GM23338 (cell line): ENCODE results near the gene CPAMD8. TPM values are rescaled to one million over a fixed set of nuclear protein-coding genes. Genes with fewer than 3 reads are reported as not detected.

ENCODE experiments used
- ATAC-seq: fragments of 200-7000 bp; cut with Tn5 transposase; 3 replicates; pipeline ENCODE4 v1.9.1; 2020
- DNase-seq: peaks from one replicate; pipeline ENCODE4 v3.0.0-alpha.2; 2015; ENCODE audit warnings: low spot score
- H2AFZ ChIP-seq: fragments of 200-600 bp; sonication (generic); 2 replicates; pipeline ENCODE4 v1.8.0; 2016; ENCODE audit warnings: antibody characterized with exemption, mild to moderate bottlenecking, moderate library complexity
- H3F3A ChIP-seq: fragments of 200-600 bp; sonication (generic); replicated peaks from 2 replicates; pipeline ENCODE4 v1.8.0; 2017; ENCODE audit warnings: antibody characterized with exemption, mixed run types, low read depth
- H3K27ac ChIP-seq: fragments of 200-600 bp; sonication (generic); 2 replicates; pipeline ENCODE4 v1.6.1; 2016; ENCODE audit warnings: low read depth
- H3K27me3 ChIP-seq: fragments of 200-600 bp; sonication (generic); 2 replicates; pipeline ENCODE4 v1.8.0; 2016; ENCODE audit warnings: mild to moderate bottlenecking, mixed run types, moderate library complexity; ENCODE audit not compliant: insufficient read depth
- H3K36me3 ChIP-seq: fragments of 200-600 bp; sonication (generic); 2 replicates; pipeline ENCODE4 v1.8.0; 2016; ENCODE audit warnings: mild to moderate bottlenecking; ENCODE audit not compliant: insufficient read depth
- H3K4me1 ChIP-seq: fragments of 200-600 bp; sonication (generic); 2 replicates; pipeline ENCODE4 v1.8.0; 2016; ENCODE audit warnings: mild to moderate bottlenecking, moderate library complexity; ENCODE audit not compliant: insufficient read depth
- H3K4me2 ChIP-seq: fragments of 200-600 bp; sonication (generic); 2 replicates; pipeline ENCODE4 v1.7.1; 2017; ENCODE audit warnings: mixed run types
- H3K4me3 ChIP-seq: fragments of 200-600 bp; sonication (generic); 2 replicates; pipeline ENCODE4 v1.6.1; 2016; ENCODE audit warnings: mixed run types
- H3K79me2 ChIP-seq: fragments of 200-600 bp; sonication (generic); replicated peaks from 2 replicates; pipeline ENCODE4 v1.8.0; 2017; ENCODE audit warnings: mild to moderate bottlenecking; ENCODE audit not compliant: insufficient read depth
- H3K9me2 ChIP-seq: fragments of 200-600 bp; sonication (generic); 2 replicates; pipeline ENCODE4 v1.8.0; 2017; ENCODE audit not compliant: insufficient read depth
- H4K20me1 ChIP-seq: fragments of 200-600 bp; sonication (generic); replicated peaks from 2 replicates; pipeline ENCODE4 v1.8.0; 2017; ENCODE audit warnings: mild to moderate bottlenecking; ENCODE audit not compliant: insufficient read depth
- H3K27ac Mint-ChIP-seq: 2 replicates; pipeline ENCODE4 v1.8.0; 2020; ENCODE audit warnings: inconsistent platforms, mild to moderate bottlenecking, moderate library complexity, mixed read lengths
- H3K27me3 Mint-ChIP-seq: 3 replicates; pipeline ENCODE4 v1.8.0; 2022; ENCODE audit warnings: low read depth, mild to moderate bottlenecking, moderate library complexity, mixed read lengths, inconsistent platforms; ENCODE audit not compliant: insufficient read depth, poor library complexity
- H3K36me3 Mint-ChIP-seq: 3 replicates; pipeline ENCODE4 v1.8.0; 2021; ENCODE audit warnings: low read depth, mild to moderate bottlenecking, inconsistent platforms, moderate library complexity, mixed read lengths
- H3K4me1 Mint-ChIP-seq: 3 replicates; pipeline ENCODE4 v1.8.0; 2020; ENCODE audit warnings: mild to moderate bottlenecking, inconsistent platforms, mixed read lengths
- H3K4me3 Mint-ChIP-seq: 3 replicates; pipeline ENCODE4 v1.8.0; 2021; ENCODE audit warnings: moderate library complexity, mild to moderate bottlenecking, inconsistent platforms, mixed read lengths
- H3K9me3 Mint-ChIP-seq: 3 replicates; pipeline ENCODE4 v1.8.0; 2020; ENCODE audit warnings: moderate library complexity, mild to moderate bottlenecking, inconsistent platforms, mixed read lengths
- CREB1 ChIP-seq: fragments of 250-450 bp; sonication (Bioruptor Pico); IDR thresholded peaks from 2 replicates; pipeline ENCODE4 v1.5.0; 2020; ENCODE audit warnings: low read depth, mild to moderate bottlenecking, moderate library complexity
- CTCF ChIP-seq, 2 experiments: fragments of 200-600 bp in 1 of 2; sonication (generic) in 1 of 2; conservative IDR thresholded peaks; 2 replicates each; pipeline versions ENCODE4 v1.5.1 to v1.6.1; 2016 to 2017; ENCODE audit warnings: antibody characterized with exemption in 2 of 2, low read depth in 2 of 2, mild to moderate bottlenecking in 2 of 2, moderate library complexity in 1 of 2
- ETS1 ChIP-seq: IDR thresholded peaks from 2 replicates; pipeline ENCODE4 v1.6.1; 2016; ENCODE audit warnings: antibody characterized with exemption
- EZH2 ChIP-seq: fragments of 200-600 bp; sonication (generic); IDR thresholded peaks from one replicate; pipeline ENCODE4 v1.8.0; 2017; ENCODE audit warnings: antibody characterized with exemption, mild to moderate bottlenecking, low read depth; ENCODE audit not compliant: unreplicated experiment
- EZH2phosphoT487 ChIP-seq: fragments of 200-600 bp; sonication (generic); IDR thresholded peaks from one replicate; pipeline ENCODE4 v1.8.1; 2018; ENCODE audit warnings: antibody characterized with exemption; ENCODE audit not compliant: unreplicated experiment
- JUNB ChIP-seq: IDR thresholded peaks from one replicate; pipeline ENCODE4 v1.6.1; 2016; ENCODE audit warnings: antibody characterized with exemption; ENCODE audit not compliant: unreplicated experiment
- NANOG ChIP-seq: IDR thresholded peaks from 2 replicates; pipeline ENCODE4 v1.6.1; 2016; ENCODE audit warnings: antibody characterized with exemption, borderline replicate concordance
- POLR2AphosphoS5 ChIP-seq: IDR thresholded peaks from 2 replicates; pipeline ENCODE4 v1.6.1; 2016; ENCODE audit warnings: antibody characterized with exemption, low read depth
- REST ChIP-seq: IDR thresholded peaks from one replicate; pipeline ENCODE4 v1.6.1; 2018; ENCODE audit warnings: antibody characterized with exemption; ENCODE audit not compliant: unreplicated experiment
- STAT1 ChIP-seq: IDR thresholded peaks from one replicate; pipeline ENCODE4 v1.6.1; 2016; ENCODE audit warnings: antibody characterized with exemption; ENCODE audit not compliant: unreplicated experiment
- ZNF114 ChIP-seq: fragments of 250-450 bp; sonication (Bioruptor Pico); IDR thresholded peaks from 2 replicates; pipeline ENCODE4 v1.5.0; 2020; ENCODE audit warnings: mild to moderate bottlenecking, moderate library complexity
- ZNF331 ChIP-seq: fragments of 250-450 bp; sonication (Bioruptor Pico); IDR thresholded peaks from 2 replicates; pipeline ENCODE4 v1.5.0; 2020; ENCODE audit warnings: low read depth, mild to moderate bottlenecking, moderate library complexity
- ZNF462 ChIP-seq: fragments of 250-450 bp; sonication (Bioruptor Pico); IDR thresholded peaks from 2 replicates; pipeline ENCODE4 v1.5.0; 2020; ENCODE audit warnings: mild to moderate bottlenecking, moderate library complexity
- polyA plus RNA-seq: library from polyadenylated mRNA; unstranded; fragments of >200 nt; fragmentation: Nextera tagmentation; extraction: Ambion mirVana; gene quantifications from 2 replicates; pipeline ENCODE4 v1.2.1, GENCODE V29; 2016
- total RNA-seq: library from RNA; depleted of rRNA; stranded (reverse); fragments of >200 nt; shearing (Covaris generic); gene quantifications from 2 replicates; pipeline ENCODE4 v1.2.3, GENCODE V29; 2014

Gene CPAMD8
- total and polyA plus RNA-seq, 2 experiments from 2014 or later = 4.4 to 11.8 TPM

- no peak overlapping the region for H3K4me2 ChIP-seq
- DNase-seq (no peak), ATAC-seq (no peak)
- H3K9me3 Mint-ChIP-seq = peaks cover 3% of the 10 kb centered on the region; the same call in 1 of the 3 replicates
- H3K9me2 ChIP-seq = no peaks in the 10 kb centered on the region
- no peaks in the 10 kb centered on the region for H3K4me1 ChIP-seq
- no peaks in the 10 kb centered on the region for H3F3A ChIP-seq
- TF ChIP-seq ZNF114 (CRISPR knock-in tag) (no peak), POLR2AphosphoS5 (no peak), ZNF462 (CRISPR knock-in tag) (no peak), CTCF (conservative IDR thresholded peaks at IDR 0.05; ENCODE audit: low read depth in 2 of 2) (no peak), ETS1 (no peak), JUNB (no peak), STAT1 (no peak), REST (no peak), EZH2 (no peak), ZNF331 (CRISPR knock-in tag) (no peak), EZH2phosphoT487 (no peak), CREB1 (CRISPR knock-in tag) (no peak), NANOG (no peak)
- H3K4me3 Mint-ChIP-seq = no peak overlapping the region
- peaks cover 2% of the 10 kb centered on the region for H3K27me3 Mint-ChIP-seq
- no peaks in the 10 kb centered on the region for H3K27me3 ChIP-seq
- H3K36me3 ChIP-seq = 0 out of 2 replicates have a peak, but pooled peaks cover 9% of the 10 kb centered on the region
- H3K4me1 Mint-ChIP-seq = peaks cover 12% of the 10 kb centered on the region; the same call in 2 of the 3 replicates
- no peaks in the 10 kb centered on the region for H3K79me2 ChIP-seq
- no peak overlapping the region for H3K27ac ChIP-seq
- H4K20me1 ChIP-seq = no peaks in the 10 kb centered on the region; the same call in 1 of the 2 replicates
- H3K27ac Mint-ChIP-seq = no peak overlapping the region
- no peak overlapping the region for H3K4me3 ChIP-seq
- peaks cover 16% of the 10 kb centered on the region; the same call in 2 of the 3 replicates for H3K36me3 Mint-ChIP-seq
- no peak overlapping the region for H2AFZ ChIP-seq
These were observed 68.8 kb downstream of the CPAMD8 start for GRCh38 chr19:16957855-16958254.
